Measurements from ENCODE around the gene CATSPERD. TPM values are rescaled to one million over a fixed set of nuclear protein-coding genes. Genes with fewer than 3 reads are reported as not detected.

CATSPERD gene
- total and polyA plus RNA-seq, 9 of the 15 experiments (the other 6 are each of a cell fraction or from before 2014, with no cell fraction given): not detected

DNA sequence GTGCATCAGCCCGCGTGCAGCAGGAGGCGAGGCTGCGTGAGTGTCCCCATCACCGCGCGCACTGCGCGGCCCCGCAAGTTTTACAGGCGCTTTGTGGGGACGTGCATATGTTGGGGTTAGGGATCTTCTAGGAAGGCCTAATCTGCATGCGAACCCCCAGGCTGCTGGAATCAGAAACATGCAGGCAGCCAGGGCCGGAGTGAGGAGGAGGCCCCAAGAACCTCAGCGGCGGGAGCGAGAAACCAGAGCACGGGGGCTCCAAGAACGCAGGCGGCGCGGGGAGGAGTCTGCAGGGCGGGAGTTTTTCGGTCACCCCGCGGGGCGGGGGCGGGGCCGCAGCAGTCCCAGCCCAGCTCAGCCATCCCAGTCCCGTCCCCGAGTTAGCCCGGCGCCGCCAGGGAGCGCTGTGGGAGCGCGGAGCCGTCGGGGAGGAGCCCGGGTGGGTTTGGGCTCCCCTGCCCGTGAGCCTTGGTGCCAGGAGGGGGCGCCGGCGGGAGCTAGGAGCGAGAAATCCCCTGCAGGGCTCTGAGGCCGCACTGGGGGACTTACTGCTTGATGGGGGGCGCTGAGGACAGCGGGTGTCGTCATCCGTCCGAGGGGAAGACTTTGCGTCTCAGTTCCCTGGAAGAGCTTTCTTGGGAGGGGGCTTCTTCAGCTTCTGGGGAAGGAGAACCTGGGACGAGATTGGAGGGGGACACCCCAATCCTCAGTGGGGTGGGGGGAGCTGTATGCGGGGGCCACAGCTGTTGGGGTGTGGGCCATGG lies 83.5 kb downstream of the CATSPERD start (continued):
- TF ChIP-seq, protein P1, sequence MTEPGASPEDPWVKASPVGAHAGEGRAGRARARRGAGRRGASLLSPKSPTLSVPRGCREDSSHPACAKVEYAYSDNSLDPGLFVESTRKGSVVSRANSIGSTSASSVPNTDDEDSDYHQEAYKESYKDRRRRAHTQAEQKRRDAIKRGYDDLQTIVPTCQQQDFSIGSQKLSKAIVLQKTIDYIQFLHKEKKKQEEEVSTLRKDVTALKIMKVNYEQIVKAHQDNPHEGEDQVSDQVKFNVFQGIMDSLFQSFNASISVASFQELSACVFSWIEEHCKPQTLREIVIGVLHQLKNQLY (CRISPR knock-in tag; conservative IDR thresholded peaks at IDR 0.05): peak in 1 of 2 experiments; percentile 3; a peak in 1 of 4 replicates
- TF ChIP-seq ZFP91 (CRISPR knock-in tag; IDR thresholded peaks at IDR 0.05): peak; percentile 63; the same call in 1 of the 2 replicates
- TF ChIP-seq, protein P2, sequence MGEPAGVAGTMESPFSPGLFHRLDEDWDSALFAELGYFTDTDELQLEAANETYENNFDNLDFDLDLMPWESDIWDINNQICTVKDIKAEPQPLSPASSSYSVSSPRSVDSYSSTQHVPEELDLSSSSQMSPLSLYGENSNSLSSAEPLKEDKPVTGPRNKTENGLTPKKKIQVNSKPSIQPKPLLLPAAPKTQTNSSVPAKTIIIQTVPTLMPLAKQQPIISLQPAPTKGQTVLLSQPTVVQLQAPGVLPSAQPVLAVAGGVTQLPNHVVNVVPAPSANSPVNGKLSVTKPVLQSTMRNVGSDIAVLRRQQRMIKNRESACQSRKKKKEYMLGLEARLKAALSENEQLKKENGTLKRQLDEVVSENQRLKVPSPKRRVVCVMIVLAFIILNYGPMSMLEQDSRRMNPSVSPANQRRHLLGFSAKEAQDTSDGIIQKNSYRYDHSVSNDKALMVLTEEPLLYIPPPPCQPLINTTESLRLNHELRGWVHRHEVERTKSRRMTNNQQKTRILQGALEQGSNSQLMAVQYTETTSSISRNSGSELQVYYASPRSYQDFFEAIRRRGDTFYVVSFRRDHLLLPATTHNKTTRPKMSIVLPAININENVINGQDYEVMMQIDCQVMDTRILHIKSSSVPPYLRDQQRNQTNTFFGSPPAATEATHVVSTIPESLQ (CRISPR knock-in tag; IDR thresholded peaks at IDR 0.05): peak; percentile 95; the same call in 1 of the 2 replicates
- TF ChIP-seq RBM17 (IDR thresholded peaks at IDR 0.05; ENCODE audit: borderline replicate concordance, low read depth, low read length): no peak
- TF ChIP-seq RBFOX2 (IDR thresholded peaks at IDR 0.05; ENCODE audit: low read depth, low read length): peak; percentile 69
- TF ChIP-seq CEBPB (tag; IDR thresholded peaks at IDR 0.05): no peak
- peak; percentile 30; the same call in 1 of the 2 replicates for TF ChIP-seq ZNF384 (IDR thresholded peaks at IDR 0.05; ENCODE audit: low read depth, low read length)
- TF ChIP-seq TBP (optimal IDR thresholded peaks at IDR 0.05; ENCODE audit: low read depth, low read length): peak; percentile 21
- TF ChIP-seq REST (IDR thresholded peaks at IDR 0.05; ENCODE audit: borderline replicate concordance): peak; percentile 91
- no peak for TF ChIP-seq REST (CRISPR knock-in tag; IDR thresholded peaks at IDR 0.05; ENCODE audit: low read depth)

Data from K562 (cell line).